H9 (cell line): ENCODE results near the gene N4BP2. TPM values are rescaled to one million over a fixed set of nuclear protein-coding genes. Genes with fewer than 3 reads are reported as not detected.

Experiments
- DNase-seq: peaks from one replicate; pipeline ENCODE4 v3.0.0-alpha.2; 2017
- H2AFZ ChIP-seq: one replicate; pipeline ENCODE4 v1.6.1; 2013; ENCODE audit warnings: mild to moderate bottlenecking, low read length, control low read depth, moderate library complexity
- H2AK5ac ChIP-seq: 2 replicates; pipeline ENCODE4 v1.6.1; 2013; ENCODE audit warnings: low read length, control low read depth, mixed read lengths; ENCODE audit not compliant: insufficient read length
- H2BK120ac ChIP-seq: one replicate; pipeline ENCODE4 v1.6.1; 2013; ENCODE audit warnings: low read depth, mild to moderate bottlenecking, low read length, control low read depth, inconsistent platforms; ENCODE audit not compliant: poor library complexity, severe bottlenecking
- H2BK12ac ChIP-seq: 2 replicates; pipeline ENCODE4 v1.6.1; 2013; ENCODE audit warnings: low read length, control low read depth, mixed read lengths, low read depth; ENCODE audit not compliant: insufficient read length
- H2BK15ac ChIP-seq: 2 replicates; pipeline ENCODE4 v1.6.1; 2013; ENCODE audit warnings: low read depth, low read length, control low read depth
- H2BK20ac ChIP-seq: one replicate; pipeline ENCODE4 v1.6.1; 2013; ENCODE audit warnings: low read depth, mild to moderate bottlenecking, low read length, control low read depth, inconsistent platforms; ENCODE audit not compliant: poor library complexity, severe bottlenecking
- H2BK5ac ChIP-seq: 2 replicates; pipeline ENCODE4 v1.6.1; 2013; ENCODE audit warnings: low read length, control low read depth, mixed read lengths; ENCODE audit not compliant: insufficient read length
- H3K14ac ChIP-seq: 2 replicates; pipeline ENCODE4 v1.6.1; 2013; ENCODE audit warnings: low read length, control low read depth; ENCODE audit not compliant: insufficient read depth
- H3K18ac ChIP-seq: 2 replicates; pipeline ENCODE4 v1.6.1; 2013; ENCODE audit warnings: low read depth, mild to moderate bottlenecking, mixed read lengths, low read length, control low read depth; ENCODE audit not compliant: insufficient read length
- H3K23ac ChIP-seq: 2 replicates; pipeline ENCODE4 v1.6.1; 2013; ENCODE audit warnings: low read length, control low read depth, mixed read lengths, low read depth; ENCODE audit not compliant: insufficient read length
- H3K23me2 ChIP-seq: 2 replicates; pipeline ENCODE4 v1.6.1; 2013; ENCODE audit warnings: low read depth, mild to moderate bottlenecking, mixed read lengths, low read length, control low read depth; ENCODE audit not compliant: insufficient read length, poor library complexity, severe bottlenecking
- H3K27ac ChIP-seq: 2 replicates; pipeline ENCODE4 v1.5.1; 2013; ENCODE audit warnings: low read length, control low read depth, mixed read lengths, low read depth; ENCODE audit not compliant: insufficient read length
- H3K27me3 ChIP-seq: 2 replicates; pipeline ENCODE4 v1.6.1; 2013; ENCODE audit warnings: low read length, control low read depth, inconsistent platforms; ENCODE audit not compliant: insufficient read depth
- H3K4ac ChIP-seq: 2 replicates; pipeline ENCODE4 v1.6.1; 2013; ENCODE audit warnings: low read depth, mild to moderate bottlenecking, control low read depth, inconsistent platforms, low read length, moderate library complexity
- H3K4me1 ChIP-seq: 2 replicates; pipeline ENCODE4 v1.6.1; 2013; ENCODE audit warnings: low read length, control low read depth, inconsistent platforms; ENCODE audit not compliant: insufficient read depth
- H3K4me2 ChIP-seq: 2 replicates; pipeline ENCODE4 v1.6.1; 2013; ENCODE audit warnings: low read length, control low read depth, mixed read lengths; ENCODE audit not compliant: insufficient read length, insufficient read depth
- H3K56ac ChIP-seq: 2 replicates; pipeline ENCODE4 v1.6.1; 2013; ENCODE audit warnings: low read depth, mild to moderate bottlenecking, mixed read lengths, low read length, control low read depth; ENCODE audit not compliant: insufficient read length
- H3K79me1 ChIP-seq: 2 replicates; pipeline ENCODE4 v1.6.1; 2013; ENCODE audit warnings: low read depth, mild to moderate bottlenecking, moderate library complexity, low read length, control low read depth, inconsistent platforms; ENCODE audit not compliant: insufficient read depth, poor library complexity, severe bottlenecking
- H3K79me2 ChIP-seq: 2 replicates; pipeline ENCODE4 v1.6.1; 2013; ENCODE audit warnings: low read length, control low read depth, inconsistent platforms; ENCODE audit not compliant: insufficient read depth
- H3K9ac ChIP-seq: 2 replicates; pipeline ENCODE4 v1.6.1; 2013; ENCODE audit warnings: low read length, control low read depth, mixed read lengths; ENCODE audit not compliant: insufficient read length; ENCODE audit errors: extremely low read depth
- H3K9me3 ChIP-seq: one replicate; pipeline ENCODE4 v1.6.1; 2013; ENCODE audit warnings: low read depth, low read length, inconsistent platforms; ENCODE audit not compliant: control insufficient read depth
- H3T11ph ChIP-seq: one replicate; pipeline ENCODE4 v1.6.1; 2013; ENCODE audit warnings: mild to moderate bottlenecking, low read length, control low read depth, inconsistent platforms
- H4K20me1 ChIP-seq: one replicate; pipeline ENCODE4 v1.6.1; 2013; ENCODE audit not compliant: control insufficient read depth, insufficient read length, insufficient read depth
- H4K5ac ChIP-seq: 2 replicates; pipeline ENCODE4 v1.6.1; 2013; ENCODE audit warnings: low read depth, mild to moderate bottlenecking, mixed read lengths, low read length, control low read depth; ENCODE audit not compliant: insufficient read length
- H4K8ac ChIP-seq: replicated peaks from 2 replicates; pipeline ENCODE4 v1.6.1; 2013; ENCODE audit warnings: low read length, control low read depth, mixed read lengths, low read depth; ENCODE audit not compliant: insufficient read length
- H4K91ac ChIP-seq: 2 replicates; pipeline ENCODE4 v1.6.1; 2013; ENCODE audit warnings: low read depth, mild to moderate bottlenecking, moderate library complexity, mixed read lengths, low read length, control low read depth; ENCODE audit not compliant: insufficient read length
- H3K27ac Mint-ChIP-seq, 3 experiments: 2 replicates in 2 of 3; 3 replicates in 1 of 3; pipeline ENCODE4 v1.8.0; 2020 to 2021; ENCODE audit warnings: mixed read lengths in 3 of 3, mild to moderate bottlenecking in 1 of 3, moderate library complexity in 1 of 3
- H3K27me3 Mint-ChIP-seq: 2 replicates; pipeline ENCODE4 v1.8.0; 2021; ENCODE audit warnings: low read depth, mild to moderate bottlenecking, moderate library complexity, mixed read lengths
- H3K36me3 Mint-ChIP-seq, 3 experiments: 2 replicates in 2 of 3; 3 replicates in 1 of 3; pipeline ENCODE4 v1.8.0; 2020 to 2021; ENCODE audit warnings: low read depth in 3 of 3, mixed read lengths in 3 of 3; ENCODE audit not compliant: insufficient read depth in 1 of 3
- H3K4me1 Mint-ChIP-seq, 2 experiments: 2 replicates each; pipeline ENCODE4 v1.8.0; 2020; ENCODE audit warnings: mixed read lengths in 2 of 2
- H3K4me3 Mint-ChIP-seq, 2 experiments: 2 replicates in 1 of 2; 3 replicates in 1 of 2; pipeline ENCODE4 v1.8.0; 2020 to 2021; ENCODE audit warnings: mild to moderate bottlenecking in 2 of 2, mixed read lengths in 2 of 2, moderate library complexity in 1 of 2
- H3K9me3 Mint-ChIP-seq, 2 experiments: 2 replicates in 1 of 2; 3 replicates in 1 of 2; pipeline ENCODE4 v1.8.0; 2020; ENCODE audit warnings: mild to moderate bottlenecking in 2 of 2, mixed read lengths in 2 of 2, moderate library complexity in 1 of 2
- CTCF ChIP-seq: fragments of 200-600 bp; sonication (generic); conservative IDR thresholded peaks from 3 replicates; pipeline ENCODE4 v1.8.0; 2021; ENCODE audit warnings: antibody characterized with exemption, mild to moderate bottlenecking
- WGBS: extraction: QIAGEN DNeasy Blood & Tissue Kit; methylation state at CpG from one replicate; pipeline ENCODE4 v1.1.7; 2013; ENCODE audit warnings: missing lambda C conversion rate, low lambda C conversion rate, mixed read lengths; ENCODE audit not compliant: insufficient read length; ENCODE audit errors: extremely low coverage; 5-methylcytosine and 5-hydroxymethylcytosine counted together
- total RNA-seq: library from RNA; stranded (reverse); gene quantifications from 2 replicates; pipeline ENCODE4 v1.2.1, GENCODE V29; 2021

The N4BP2 gene
- total RNA-seq, 1 experiment from 2014 or later = 35.0 TPM

GRCh38 chr4:40038977-40039376, 17.7 kb upstream of the N4BP2 start:
- Histone ChIP-seq H3K56ac (no peak overlapping the region), H2AFZ (no peak overlapping the region), H3K27ac (no peak overlapping the region), H3K9ac (no peak overlapping the region), H3K27me3 (no peaks in the 10 kb centered on the region), H2BK5ac (no peak overlapping the region), H3K79me1 (no peaks in the 10 kb centered on the region), H3K18ac (no peak overlapping the region), H3K4me2 (no peak overlapping the region), H3K4ac (no peak overlapping the region), H2BK15ac (no peak overlapping the region), H2BK120ac (no peak overlapping the region), H3T11ph (no peak overlapping the region), H3K23ac (no peak overlapping the region), H3K9me3 (no peaks in the 10 kb centered on the region), H2BK12ac (no peak overlapping the region), H4K5ac (no peak overlapping the region), H3K4me1 (no peaks in the 10 kb centered on the region), H3K79me2 (no peaks in the 10 kb centered on the region), H3K23me2 (no peaks in the 10 kb centered on the region), H4K8ac (no peak overlapping the region), H4K20me1 (no peaks in the 10 kb centered on the region), H4K91ac (no peak overlapping the region), H2BK20ac (no peak overlapping the region), H2AK5ac (no peak overlapping the region), H3K14ac (no peak overlapping the region)
- no CpG with 5 or more reads among the region's 7 CpGs for WGBS
- DNase-seq = no peak
- Mint-ChIP-seq H3K4me1 (no peaks in the 10 kb centered on the region), H3K36me3 (no peaks in the 10 kb centered on the region), H3K27me3 (no peaks in the 10 kb centered on the region), H3K4me3 (no peak overlapping the region), H3K9me3 (no peaks in the 10 kb centered on the region), H3K27ac (no peak overlapping the region)
- no peak for TF ChIP-seq CTCF
